ENCODE measurements around the gene SMPDL3B.

GRCh38 chr1:27968692-27969091 is 33.9 kb downstream of the SMPDL3B start:
- TF ChIP-seq CTCF (IDR thresholded peaks at IDR 0.05) (no peak), POLR2A (IDR thresholded peaks at IDR 0.05) (no peak)

Measured in esophagus squamous epithelium (tissue), 4 donors.